ENCODE results near the gene DHX16.
"Not testable (repeated sequence)": the region's sequence is repeated elsewhere in the genome, so short reads cannot be mapped to it uniquely, and the experiment has no call there.

DHX16 gene

GRCh38 chr6:30678964-30679726 lies 6.3 kb upstream of the DHX16 start:
- peak; percentile 43 for DNase-seq

DNA sequence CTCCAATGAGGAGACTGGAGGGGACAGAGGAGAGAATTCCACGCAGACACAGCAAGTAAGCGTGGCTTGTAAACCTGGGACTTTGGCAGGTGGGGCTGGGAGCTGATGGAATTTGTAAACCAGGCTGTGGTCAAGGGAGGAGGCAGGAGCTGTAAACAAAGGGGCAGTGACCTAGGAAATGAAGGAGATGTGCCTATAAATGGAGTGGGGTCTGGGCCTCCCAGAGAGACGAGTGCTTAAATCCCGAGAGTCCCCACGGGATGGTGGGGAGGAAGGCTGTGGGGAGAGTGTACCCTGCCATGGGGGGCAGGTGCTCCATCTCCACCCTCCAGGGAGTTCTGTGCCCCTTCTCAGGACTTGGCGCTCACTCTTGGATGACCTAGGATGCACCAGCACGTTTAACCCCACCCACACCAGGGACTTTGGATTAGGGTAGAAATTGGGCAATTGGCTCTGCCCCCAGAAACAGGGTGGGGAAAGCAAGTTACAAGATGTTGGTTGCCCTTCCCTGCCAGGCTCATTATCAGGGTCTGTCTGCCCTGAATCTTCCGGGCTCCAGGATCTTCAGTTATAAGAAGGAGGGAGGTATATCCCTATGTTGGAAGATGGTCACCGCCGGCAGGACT lies 4.0 kb upstream of the DHX16 start:
- DNase-seq = no peak

DNA sequence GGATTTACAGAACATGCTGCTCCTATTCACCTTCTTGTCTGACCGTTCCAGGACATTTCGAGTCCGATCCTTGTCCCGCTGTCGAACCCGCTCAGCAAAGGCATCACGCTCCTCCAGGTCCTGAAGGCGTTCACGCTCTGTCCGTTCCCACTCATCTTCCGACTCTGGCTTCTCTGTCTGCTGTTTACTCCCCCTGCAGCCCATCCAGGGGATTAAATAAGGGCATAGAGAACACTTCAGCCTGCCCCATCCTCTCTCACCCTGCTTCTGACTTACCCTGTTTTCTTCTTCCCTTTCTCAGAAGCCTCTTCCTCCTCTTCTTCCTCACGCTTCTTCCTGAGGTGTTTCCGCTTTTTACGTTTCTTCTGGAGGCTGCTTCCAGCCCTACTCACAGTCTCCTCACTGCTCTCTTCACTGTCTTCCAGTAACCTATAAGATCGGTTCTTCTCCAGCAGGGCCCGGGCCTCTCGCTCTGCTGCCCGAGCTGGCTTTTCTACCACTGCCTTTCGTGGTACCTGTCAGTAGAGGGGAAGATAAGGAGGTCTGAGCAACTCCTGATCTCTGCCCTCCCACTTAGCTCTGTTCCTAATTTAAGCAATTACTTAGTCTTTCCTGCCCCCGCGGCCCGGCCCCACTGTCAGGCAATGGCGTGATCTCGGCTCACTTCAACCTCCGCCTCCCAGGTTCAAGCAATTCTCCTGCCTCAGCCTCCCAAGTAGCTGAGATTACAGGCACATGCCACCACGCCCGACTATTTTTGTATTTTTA lies 1.9 kb downstream of the DHX16 start:
- DNase-seq = no peak

DNA sequence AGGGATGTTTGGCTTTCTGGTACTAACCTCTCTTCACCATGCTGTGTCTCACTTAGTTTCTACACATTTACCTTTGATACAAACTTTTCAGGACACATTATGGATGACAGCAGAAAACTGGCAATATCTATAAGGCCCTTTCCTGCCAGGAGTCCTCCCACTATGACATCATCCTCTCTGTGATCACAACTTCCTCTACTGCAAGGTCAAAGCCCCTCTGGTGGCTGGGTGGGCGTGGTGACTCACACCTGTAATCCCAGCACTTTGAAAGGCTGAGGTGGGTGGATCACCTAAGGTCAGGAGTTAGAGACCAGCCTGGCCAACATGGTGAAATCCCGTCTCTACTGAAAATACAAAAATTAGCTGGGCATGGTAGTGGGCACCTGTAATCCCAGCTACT lies 6.5 kb downstream of the DHX16 start:
- DNase-seq = not testable (repeated sequence)

- DNase-seq = no peak
Measured at GRCh38 chr6:30664994-30665767, 7.6 kb downstream of the DHX16 start.

- not testable (repeated sequence) for DNase-seq
Measured at GRCh38 chr6:30657922-30658321, 14.9 kb downstream of the DHX16 start.

- no peak for DNase-seq
Measured at GRCh38 chr6:30657454-30657853, 15.4 kb downstream of the DHX16 start.

DNA sequence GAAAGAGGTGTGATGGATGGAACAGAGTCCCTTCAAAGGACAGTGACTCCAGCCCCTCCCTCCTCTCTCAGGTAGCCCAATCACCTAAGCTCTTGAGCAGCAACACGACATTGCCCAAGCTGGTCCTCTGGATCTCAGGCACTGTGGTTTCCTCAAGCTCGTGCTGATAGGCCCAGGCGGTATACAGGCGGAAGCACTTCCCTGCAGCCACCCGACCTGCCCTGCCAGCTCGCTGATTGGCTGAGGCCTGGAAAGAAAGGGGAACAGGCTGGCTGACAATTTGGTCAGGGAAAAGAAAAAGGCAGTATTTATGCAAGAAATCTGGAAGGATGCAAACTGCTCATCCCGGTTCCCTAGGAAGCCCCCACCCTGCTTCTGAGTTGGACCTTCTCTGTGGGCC lies 16.3 kb downstream of the DHX16 start:
- DNase-seq = no peak

- no peak for DNase-seq
Measured at GRCh38 chr6:30655743-30656094, 17.1 kb downstream of the DHX16 start.

- DNase-seq = no peak
Measured at GRCh38 chr6:30654798-30655742, 17.7 kb downstream of the DHX16 start.

DNA sequence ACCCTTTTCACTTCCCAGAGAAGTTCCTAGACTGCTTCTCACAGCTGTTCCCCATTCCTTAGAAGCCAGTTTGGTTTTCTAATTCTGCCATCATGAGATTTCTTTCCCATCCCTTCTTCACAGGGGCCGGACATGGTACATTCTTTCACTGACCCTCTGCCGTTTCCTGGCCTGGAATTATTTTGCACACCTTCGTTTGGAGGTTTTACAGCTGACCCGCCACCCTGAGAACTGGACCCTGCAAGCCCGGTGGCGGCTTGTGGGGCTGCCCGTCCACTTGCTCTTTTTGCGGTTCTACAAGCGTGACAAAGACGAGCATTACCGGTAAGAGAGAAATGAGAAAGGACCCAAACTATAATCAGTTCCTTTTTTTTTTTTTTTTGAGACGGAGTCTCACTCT lies 21.7 kb downstream of the DHX16 start:
- DNase-seq = no peak

- peak; percentile 33 for DNase-seq
Measured at GRCh38 chr6:30647242-30648116, 25.3 kb downstream of the DHX16 start.

- DNase-seq = peak; percentile 45
Measured at GRCh38 chr6:30646450-30647241, 26.2 kb downstream of the DHX16 start, which contains the start of gene C6orf136. Gene C6orf136, plus strand, starts transcription at chr6:30647133. Its CDS starts 99 bp downstream, at chr6:30647232.

GRCh38 chr6:30645989-30646388 lies 26.8 kb downstream of the DHX16 start:
- no peak for DNase-seq

GRCh38 chr6:30644769-30645168 lies 28.0 kb downstream of the DHX16 start:
- no peak for DNase-seq

GRCh38 chr6:30643656-30644055 lies 29.1 kb downstream of the DHX16 start:
- no peak for DNase-seq

DNA sequence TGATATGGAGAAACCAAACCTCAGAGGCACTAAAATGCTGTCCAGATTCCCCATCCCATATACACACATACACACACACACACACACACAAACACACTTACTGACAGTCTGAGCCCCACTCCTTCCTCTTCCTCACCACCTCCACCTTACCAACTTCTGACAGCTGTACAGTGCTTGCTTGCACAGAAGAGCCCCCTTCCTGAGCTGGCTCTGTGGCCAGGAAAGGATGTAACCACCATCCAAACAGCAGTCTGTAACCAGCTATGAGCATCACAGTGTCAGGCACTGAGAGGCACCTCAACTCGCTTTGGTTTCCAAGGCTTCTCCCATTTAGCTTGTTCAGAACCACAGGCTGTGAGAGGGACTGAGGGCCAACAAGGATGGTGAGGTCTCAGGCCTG lies 31.8 kb downstream of the DHX16 start:
- DNase-seq = no peak

GRCh38 chr6:30640481-30640880 lies 32.3 kb downstream of the DHX16 start:
- DNase-seq = no peak

- DNase-seq = no peak
Measured at GRCh38 chr6:30635834-30636233, 37.0 kb downstream of the DHX16 start.

Data from NCI-H2107 (cell line).